Measurements from ENCODE around the gene TEX11.

GRCh38 chrX:70554523-70554922 lies 354.0 kb downstream of the TEX11 start:
- TF ChIP-seq CTCF (IDR thresholded peaks at IDR 0.05; ENCODE audit: low read length) (no peak; the same call in 1 of the 2 replicates), EZH2 (optimal IDR thresholded peaks at IDR 0.05; ENCODE audit: low read depth, low read length) (no peak), EZH2phosphoT487 (IDR thresholded peaks at IDR 0.05; ENCODE audit: low read length) (no peak)

Measured in MM.1S (cell line).